ENCODE measurements around the gene NEURL2. TPM values are rescaled to one million over a fixed set of nuclear protein-coding genes. Genes with fewer than 3 reads are reported as not detected.
A peak's percentile ranks its signal among the peaks of the same experiment; 100 is the strongest.

NEURL2 gene
- total RNA-seq, 4 donors from 2014 or later: 14.7 to 30.4 (median 18.1) TPM

DNA sequence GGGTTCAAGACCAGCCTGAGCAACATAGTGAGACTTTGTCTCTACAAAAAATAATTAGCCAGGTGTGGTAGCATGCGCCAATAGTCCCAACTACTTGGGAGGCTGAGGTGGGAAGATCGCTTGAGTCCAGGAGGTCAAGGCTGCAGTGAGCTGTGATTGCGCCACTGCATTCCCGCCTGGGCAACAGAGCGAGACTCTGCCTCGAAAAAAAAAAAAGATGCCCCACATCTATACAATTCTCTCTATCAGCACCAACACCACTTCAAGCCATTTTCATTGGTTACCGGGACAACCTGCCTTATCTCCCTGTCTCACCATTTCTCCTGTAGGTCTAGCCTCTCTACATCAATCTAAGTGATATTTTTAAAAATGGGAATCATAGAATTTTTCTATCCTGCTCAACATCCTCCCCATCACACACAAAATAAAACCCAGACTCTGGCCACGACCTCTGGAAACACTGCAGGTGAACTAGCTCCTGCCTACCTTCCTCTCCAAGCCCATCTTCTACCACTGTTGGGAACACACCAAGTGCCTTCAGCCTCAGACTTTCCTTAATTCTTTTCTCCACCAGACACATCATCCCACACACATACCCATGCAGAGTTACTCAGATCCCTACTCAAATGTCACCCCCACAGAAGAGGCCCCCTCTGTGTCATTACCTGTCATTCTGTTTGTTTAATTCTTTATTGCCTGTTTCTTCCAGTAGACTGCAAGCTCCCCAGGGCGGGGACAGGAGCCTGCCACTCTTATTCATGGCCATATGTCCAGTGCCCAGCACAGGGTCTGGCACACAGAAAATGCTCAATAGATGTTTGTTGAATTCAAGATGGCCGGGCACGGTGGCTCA, 30.6 kb upstream of the NEURL2 start:
- H3K27ac ChIP-seq: peak overlapping the region in 2 of 4 donors; percentile 67 to 69
- in situ Hi-C loops (cut with MboI; ENCODE audit: low pct_ligation_motif_present in 1 of 4, low pct_unique_long_range_greater_than_20kb in 1 of 4, low sequenced_read_pairs in 3 of 4): no loop called here
- 75 to 85% methylated on average over 5 to 11 of the region's 11 CpGs for WGBS, 2 donors (ENCODE audit: low coverage in 1 of 2)

DNA sequence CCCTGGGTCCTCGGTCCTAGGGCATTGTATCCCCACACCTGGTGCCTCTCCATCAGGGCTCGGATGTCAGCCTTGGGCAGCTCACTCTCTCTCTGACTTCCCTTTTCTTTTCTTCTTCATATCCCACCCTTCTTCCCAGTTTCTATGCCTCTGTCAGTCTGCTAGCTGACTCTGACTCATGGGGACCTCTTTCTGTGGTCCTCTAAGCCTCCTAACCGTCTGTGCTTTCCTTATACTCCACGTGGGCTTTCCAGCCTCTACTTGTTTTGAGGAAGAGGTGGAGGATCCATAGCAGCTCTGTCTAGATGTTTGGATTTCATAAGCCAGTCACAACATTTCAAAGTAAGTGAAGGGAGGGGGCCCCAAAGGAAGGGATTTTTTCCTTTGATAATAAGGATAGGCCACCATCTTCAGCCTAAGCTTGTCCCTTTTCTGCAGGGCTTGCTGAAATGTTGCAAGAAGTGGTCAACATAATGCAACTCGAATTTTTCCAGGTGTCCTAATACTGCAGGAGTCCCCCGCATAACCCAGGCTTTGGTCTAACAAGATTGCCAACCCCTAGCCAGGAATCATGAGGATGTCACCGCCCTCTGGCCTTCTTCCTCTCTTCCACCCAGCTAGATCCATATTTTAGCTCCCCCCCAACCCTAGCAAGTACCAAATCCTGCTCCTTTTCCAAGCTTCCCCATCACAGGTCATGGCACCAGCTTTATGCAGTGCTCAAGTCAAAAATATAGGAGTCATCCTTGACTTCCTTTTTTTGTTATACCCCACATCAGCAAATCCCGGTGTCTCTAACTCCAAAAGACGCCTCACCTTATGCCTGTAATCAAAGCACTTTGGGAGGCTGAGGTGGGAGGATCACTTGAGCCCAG, 29.7 kb upstream of the NEURL2 start:
- Histone ChIP-seq H3K4me3 (no peak overlapping the region), H3K27ac (peak overlapping the region; percentile 61 to 78 (median 68)), H3K9me3 (no peaks in the 10 kb centered on the region), H3K36me3 (no peaks in the 10 kb centered on the region), H3K27me3 (no peaks in the 10 kb centered on the region), H3K4me1 (peaks cover 4 to 51% (median 19%) of the 10 kb centered on the region in 4 donors)
- in situ Hi-C loops (cut with MboI; ENCODE audit: low pct_ligation_motif_present in 1 of 4, low pct_unique_long_range_greater_than_20kb in 1 of 4, low sequenced_read_pairs in 3 of 4): no loop called here
- intact Hi-C loops (cut with DNase I; ENCODE audit: low total_unique reads): no loop called here
- 74 to 79% methylated on average over 3 to 9 of the region's 9 CpGs for WGBS, 2 donors (ENCODE audit: low coverage in 1 of 2)
- no peak for DNase-seq
- TF ChIP-seq EP300 (IDR thresholded peaks at IDR 0.05; ENCODE audit: low read depth): no peak

More for the DNA sequence above, 30.6 kb upstream of the NEURL2 start:
- intact Hi-C loops (cut with DNase I; ENCODE audit: low total_unique reads): no loop called here
- TF ChIP-seq, protein P1, sequence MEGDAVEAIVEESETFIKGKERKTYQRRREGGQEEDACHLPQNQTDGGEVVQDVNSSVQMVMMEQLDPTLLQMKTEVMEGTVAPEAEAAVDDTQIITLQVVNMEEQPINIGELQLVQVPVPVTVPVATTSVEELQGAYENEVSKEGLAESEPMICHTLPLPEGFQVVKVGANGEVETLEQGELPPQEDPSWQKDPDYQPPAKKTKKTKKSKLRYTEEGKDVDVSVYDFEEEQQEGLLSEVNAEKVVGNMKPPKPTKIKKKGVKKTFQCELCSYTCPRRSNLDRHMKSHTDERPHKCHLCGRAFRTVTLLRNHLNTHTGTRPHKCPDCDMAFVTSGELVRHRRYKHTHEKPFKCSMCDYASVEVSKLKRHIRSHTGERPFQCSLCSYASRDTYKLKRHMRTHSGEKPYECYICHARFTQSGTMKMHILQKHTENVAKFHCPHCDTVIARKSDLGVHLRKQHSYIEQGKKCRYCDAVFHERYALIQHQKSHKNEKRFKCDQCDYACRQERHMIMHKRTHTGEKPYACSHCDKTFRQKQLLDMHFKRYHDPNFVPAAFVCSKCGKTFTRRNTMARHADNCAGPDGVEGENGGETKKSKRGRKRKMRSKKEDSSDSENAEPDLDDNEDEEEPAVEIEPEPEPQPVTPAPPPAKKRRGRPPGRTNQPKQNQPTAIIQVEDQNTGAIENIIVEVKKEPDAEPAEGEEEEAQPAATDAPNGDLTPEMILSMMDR (IDR thresholded peaks at IDR 0.05): no peak
- TF ChIP-seq EP300 (IDR thresholded peaks at IDR 0.05; ENCODE audit: low read depth) (no peak), POLR2AphosphoS5 (IDR thresholded peaks at IDR 0.05) (no peak), POLR2A (IDR thresholded peaks at IDR 0.05) (no peak)
- no peak for DNase-seq
- Histone ChIP-seq H3K27me3 (no peaks in the 10 kb centered on the region), H3K9me3 (no peaks in the 10 kb centered on the region), H3K4me1 (peaks cover 4 to 51% (median 19%) of the 10 kb centered on the region in 4 donors), H3K36me3 (no peaks in the 10 kb centered on the region), H3K4me3 (no peak overlapping the region)

DNA sequence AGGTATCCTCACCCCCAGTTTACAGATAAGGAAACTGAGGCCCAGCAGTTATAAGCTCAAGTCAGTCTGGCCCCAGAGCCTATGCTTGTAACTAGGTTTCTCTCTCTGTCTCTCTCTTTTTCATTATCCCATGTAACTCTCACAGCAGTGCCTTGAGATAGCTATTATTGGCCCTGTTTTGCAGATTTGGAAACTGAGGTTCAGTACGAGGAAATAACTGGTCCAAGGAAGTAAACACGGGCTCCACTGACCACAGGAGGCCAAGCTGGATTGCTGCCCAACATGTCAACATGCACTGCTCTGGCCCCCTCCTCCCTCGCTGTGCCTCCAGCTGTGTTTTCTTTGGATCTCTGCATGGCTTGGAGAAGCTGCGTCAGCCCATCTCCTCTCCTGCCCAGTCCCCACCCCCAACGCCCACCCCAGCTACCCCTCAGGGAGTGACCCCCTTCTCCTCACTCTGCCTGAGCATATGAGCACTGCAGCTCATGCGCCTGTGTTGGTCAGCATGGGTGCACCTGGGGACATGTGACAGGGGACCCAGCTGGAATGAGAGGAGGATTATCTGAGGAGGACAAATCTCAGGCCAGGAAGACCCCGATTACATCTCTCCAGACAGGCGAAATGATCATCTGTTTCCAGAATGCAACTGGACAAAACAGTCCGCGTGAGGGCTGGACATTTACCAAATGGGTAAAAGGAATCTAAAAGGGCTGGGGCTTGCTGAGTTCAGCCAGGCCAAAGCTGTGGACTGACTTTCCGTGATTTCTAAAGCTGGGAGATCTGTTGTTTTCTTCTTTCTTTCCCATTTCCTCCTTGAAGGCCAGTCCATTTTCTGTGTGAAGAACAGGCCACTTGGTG, 28.8 kb upstream of the NEURL2 start:
- peak overlapping the region; percentile 61 to 78 (median 68) for H3K27ac ChIP-seq
- no peak overlapping the region for H3K4me3 ChIP-seq
- no peaks in the 10 kb centered on the region for H3K36me3 ChIP-seq
- no peak for TF ChIP-seq EP300 (IDR thresholded peaks at IDR 0.05; ENCODE audit: low read depth)
- no peak for TF ChIP-seq POLR2A (IDR thresholded peaks at IDR 0.05)
- no peak for TF ChIP-seq POLR2AphosphoS5 (IDR thresholded peaks at IDR 0.05)
- TF ChIP-seq, protein P1 (IDR thresholded peaks at IDR 0.05): no peak
- WGBS, 2 donors (ENCODE audit: low coverage in 1 of 2): 31 to 58% methylated on average over 5 to 10 of the region's 11 CpGs
- peaks cover 4 to 54% (median 19%) of the 10 kb centered on the region in 4 donors for H3K4me1 ChIP-seq
- no peaks in the 10 kb centered on the region for H3K9me3 ChIP-seq
- H3K27me3 ChIP-seq: no peaks in the 10 kb centered on the region
- in situ Hi-C loops (cut with MboI; ENCODE audit: low pct_ligation_motif_present in 1 of 4, low pct_unique_long_range_greater_than_20kb in 1 of 4, low sequenced_read_pairs in 3 of 4) (no loop called here), intact Hi-C loops (cut with DNase I; ENCODE audit: low total_unique reads) (no loop called here)
- DNase-seq: peak; percentile 54

DNA sequence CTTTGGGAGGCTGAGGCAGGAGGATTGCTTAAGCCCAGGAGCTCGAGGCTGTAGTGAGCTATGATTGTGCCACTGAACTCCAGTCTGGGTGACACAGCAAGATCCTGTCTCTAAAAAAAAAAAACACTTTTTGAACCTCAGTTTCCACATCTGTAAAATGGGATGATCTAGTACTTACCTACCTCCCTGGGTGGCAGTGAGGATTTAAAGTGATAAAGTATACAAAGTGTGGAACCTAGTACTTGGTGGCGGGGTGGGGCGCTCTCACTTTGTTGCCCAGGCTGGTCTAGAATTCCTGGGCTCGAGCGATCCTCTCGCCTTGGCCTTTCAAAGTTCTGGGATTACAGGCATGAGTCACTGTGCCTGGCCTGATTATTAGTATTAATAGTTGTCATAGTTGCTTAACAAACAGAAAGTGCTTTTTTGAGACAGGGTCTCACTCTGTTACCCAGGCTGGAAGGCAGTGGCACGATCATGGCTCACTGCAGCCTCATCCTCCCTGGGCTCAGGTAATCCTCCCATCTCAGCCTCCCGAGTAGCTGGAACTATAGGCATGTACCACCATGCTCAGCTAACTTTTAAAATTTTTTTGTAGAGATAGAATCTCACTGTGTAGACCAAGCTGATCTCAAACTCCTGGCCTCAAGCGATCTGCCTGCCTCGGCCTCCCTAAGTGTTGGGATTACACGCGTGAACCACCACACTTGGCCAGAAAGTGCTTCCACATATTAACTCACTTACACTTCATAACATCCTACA, 27.9 kb upstream of the NEURL2 start:
- H3K4me1 ChIP-seq: peaks cover 0 to 54% (median 16%) of the 10 kb centered on the region in 4 donors
- no peaks in the 10 kb centered on the region for H3K27me3 ChIP-seq
- H3K9me3 ChIP-seq: no peaks in the 10 kb centered on the region
- WGBS, 2 donors (ENCODE audit: low coverage in 1 of 2): 78 to 97% methylated on average over 5 to 12 of the region's 12 CpGs
- no peak for DNase-seq
- in situ Hi-C loops (cut with MboI; ENCODE audit: low pct_ligation_motif_present in 1 of 4, low pct_unique_long_range_greater_than_20kb in 1 of 4, low sequenced_read_pairs in 3 of 4) (no loop called here), intact Hi-C loops (cut with DNase I; ENCODE audit: low total_unique reads) (no loop called here)
- no peak overlapping the region for H3K4me3 ChIP-seq
- no peaks in the 10 kb centered on the region for H3K36me3 ChIP-seq
- peak overlapping the region; percentile 61 to 78 (median 68) for H3K27ac ChIP-seq
- TF ChIP-seq POLR2A (IDR thresholded peaks at IDR 0.05) (no peak), EP300 (IDR thresholded peaks at IDR 0.05; ENCODE audit: low read depth) (no peak), POLR2AphosphoS5 (IDR thresholded peaks at IDR 0.05) (no peak)
- TF ChIP-seq, protein P1 (IDR thresholded peaks at IDR 0.05): no peak
